Fibroblast of peridontal ligament (primary cell): ENCODE results near the gene NOC2L.

Experiments
- DNase-seq: peaks from one replicate; pipeline ENCODE4 v3.0.0-alpha.2; 2010; ENCODE audit errors: extremely low read depth

Gene NOC2L

GRCh38 chr1:974687-975328, 15.8 kb upstream of the NOC2L start:
- DNase-seq = no peak

GRCh38 chr1:974293-974640, 15.2 kb upstream of the NOC2L start:
- no peak for DNase-seq

- DNase-seq = no peak
These were observed 14.6 kb upstream of the NOC2L start for GRCh38 chr1:973459-974292.

- DNase-seq = no peak
These were observed 13.8 kb upstream of the NOC2L start for GRCh38 chr1:972726-973458.

GRCh38 chr1:971751-972506, 12.9 kb upstream of the NOC2L start:
- no peak for DNase-seq

GRCh38 chr1:970973-971730, 12.1 kb upstream of the NOC2L start:
- DNase-seq = no peak

- no peak for DNase-seq
These were observed 11.4 kb upstream of the NOC2L start for GRCh38 chr1:970242-970972.

GRCh38 chr1:969260-969855, 10.3 kb upstream of the NOC2L start:
- DNase-seq = no peak

- DNase-seq = no peak
These were observed 8.6 kb upstream of the NOC2L start for GRCh38 chr1:967466-968343.

- DNase-seq = peak; percentile 40
These were observed 7.7 kb upstream of the NOC2L start for GRCh38 chr1:966704-967300.

GRCh38 chr1:966135-966703, 7.2 kb upstream of the NOC2L start, which contains the start of gene PLEKHN1:
Gene PLEKHN1, plus strand, starts transcription at chr1:966482. Its CDS starts 50 bp downstream, at chr1:966532.
- DNase-seq = no peak

GRCh38 chr1:965526-966134, 6.6 kb upstream of the NOC2L start:
- no peak for DNase-seq

- DNase-seq = no peak
These were observed 5.9 kb upstream of the NOC2L start for GRCh38 chr1:964691-965525.

GRCh38 chr1:963746-964525, 4.9 kb upstream of the NOC2L start:
- DNase-seq = no peak

GRCh38 chr1:963301-963651, 4.2 kb upstream of the NOC2L start:
- DNase-seq = no peak
